ENCODE measurements around the gene EZR.

Gene EZR

DNA sequence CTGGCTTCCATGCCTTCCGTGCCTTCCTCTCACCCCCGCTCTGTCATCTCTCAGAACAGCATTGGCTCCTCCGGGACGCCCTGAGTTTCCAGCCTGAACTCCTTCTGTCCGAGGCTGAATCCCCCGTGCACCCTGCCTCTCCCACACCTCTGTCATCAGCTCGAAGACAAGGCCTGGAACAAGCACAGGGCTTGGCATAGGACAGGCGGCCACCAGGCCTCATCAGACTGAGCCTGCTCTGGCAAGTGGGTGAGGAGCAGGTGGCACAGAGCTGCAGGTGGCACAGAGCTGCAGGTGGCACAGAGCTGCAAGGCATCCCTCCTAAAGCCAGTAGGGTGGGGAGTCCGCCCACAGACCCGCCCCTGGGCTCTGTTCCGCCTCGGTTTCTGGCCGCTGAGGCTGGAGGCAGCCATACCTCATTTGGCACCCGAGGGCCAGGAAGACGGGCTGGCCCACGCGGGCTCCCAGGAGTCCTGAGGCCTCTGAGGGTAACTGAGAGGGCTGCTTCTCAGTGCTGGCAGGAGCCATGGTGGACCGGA, 60.2 kb downstream of the EZR start:
- no peak for DNase-seq
- H3K36me3 ChIP-seq (ENCODE audit: control insufficient read depth in 1 of 2, insufficient read depth in 2 of 2, low read depth in 1 of 2, low read length in 2 of 2) = peaks cover 0 to 8% of the 10 kb centered on the region in 2 experiments
- no peak overlapping the region for H2BK12ac ChIP-seq (ENCODE audit: low read length in 2 of 2)
- no peak overlapping the region for H3K23ac ChIP-seq (ENCODE audit: low read length in 2 of 2)
- H2AFZ ChIP-seq (ENCODE audit: low read depth, low read length) = no peak overlapping the region
- H2AK5ac ChIP-seq (ENCODE audit: low read length, severe bottlenecking) = no peak overlapping the region
- 94% methylated on average over 18 of the region's 18 CpGs for WGBS
- H3K14ac ChIP-seq (ENCODE audit: low read length in 2 of 2) = no peak overlapping the region
- no peak overlapping the region for H4K91ac ChIP-seq (ENCODE audit: low read length)
- H2BK15ac ChIP-seq (ENCODE audit: low read depth, poor library complexity, severe bottlenecking) = no peak overlapping the region
- H3K27me3 ChIP-seq (ENCODE audit: control insufficient read depth in 1 of 2, insufficient read depth in 1 of 2, low read length in 2 of 2) = no peaks in the 10 kb centered on the region
- H4K8ac ChIP-seq (ENCODE audit: low read length) = no peak overlapping the region
- H3K27ac ChIP-seq (ENCODE audit: low read length, poor library complexity, severe bottlenecking) = no peak overlapping the region
- H3K79me1 ChIP-seq (replicated peaks; ENCODE audit: low read length, poor library complexity, severe bottlenecking) = no peaks in the 10 kb centered on the region
- no peak overlapping the region for H2BK120ac ChIP-seq (ENCODE audit: low read depth, low read length)
- no peak overlapping the region for H2BK5ac ChIP-seq (ENCODE audit: low read depth, low read length, poor library complexity, severe bottlenecking)
- no peak overlapping the region for H3K4me2 ChIP-seq (ENCODE audit: low read length, poor library complexity, severe bottlenecking)
- H3K18ac ChIP-seq (ENCODE audit: low read depth in 1 of 2, low read length in 2 of 2) = no peak overlapping the region
- peaks cover 10% of the 10 kb centered on the region for H3K4me1 ChIP-seq (ENCODE audit: control insufficient read depth, insufficient read depth, low read depth, low read length)
- H3K4ac ChIP-seq (ENCODE audit: low read depth in 1 of 2, low read length in 2 of 2) = no peak overlapping the region
- H3K9me3 ChIP-seq (ENCODE audit: control insufficient read depth, low read length) = no peaks in the 10 kb centered on the region
- no peak overlapping the region for H3K9ac ChIP-seq (ENCODE audit: low read length)
- H3K4me3 ChIP-seq (ENCODE audit: insufficient read depth in 1 of 2, low read depth in 1 of 2, low read length in 2 of 2) = no peak overlapping the region

DNA sequence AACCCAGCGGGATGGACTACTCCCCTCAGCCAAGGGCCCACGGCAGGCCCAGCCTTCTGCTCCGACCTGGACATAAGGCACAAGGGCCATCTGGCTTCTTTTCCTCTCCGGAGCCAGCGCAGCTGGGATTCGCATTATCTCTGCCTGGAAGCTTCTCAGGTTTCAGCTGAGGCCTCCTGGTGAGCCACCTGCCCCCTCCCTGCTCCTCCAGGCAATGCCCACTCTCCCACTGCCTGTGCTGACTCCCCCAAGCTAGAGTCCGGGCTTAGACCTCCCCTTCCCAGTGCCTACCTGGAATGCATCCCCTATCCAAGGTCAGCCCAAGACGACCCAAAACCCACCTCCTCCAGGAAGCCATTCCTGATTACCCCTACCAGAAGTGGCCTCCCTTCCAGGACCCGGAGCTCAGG, 60.7 kb downstream of the EZR start:
- no peak overlapping the region for H2AFZ ChIP-seq (ENCODE audit: low read depth, low read length)
- H3K9me3 ChIP-seq (ENCODE audit: control insufficient read depth, low read length) = no peaks in the 10 kb centered on the region
- H2BK5ac ChIP-seq (ENCODE audit: low read depth, low read length, poor library complexity, severe bottlenecking) = no peak overlapping the region
- no peak overlapping the region for H3K18ac ChIP-seq (ENCODE audit: low read depth in 1 of 2, low read length in 2 of 2)
- H2AK5ac ChIP-seq (ENCODE audit: low read length, severe bottlenecking) = no peak overlapping the region
- DNase-seq = peak; percentile 26
- no peaks in the 10 kb centered on the region for H3K79me1 ChIP-seq (replicated peaks; ENCODE audit: low read length, poor library complexity, severe bottlenecking)
- H3K23ac ChIP-seq (ENCODE audit: low read length in 2 of 2) = no peak overlapping the region
- no peak overlapping the region for H3K4me2 ChIP-seq (ENCODE audit: low read length, poor library complexity, severe bottlenecking)
- H3K36me3 ChIP-seq (ENCODE audit: control insufficient read depth in 1 of 2, insufficient read depth in 2 of 2, low read depth in 1 of 2, low read length in 2 of 2) = peaks cover 0 to 4% of the 10 kb centered on the region in 2 experiments
- H3K4me1 ChIP-seq (ENCODE audit: control insufficient read depth, insufficient read depth, low read depth, low read length) = peaks cover 10% of the 10 kb centered on the region
- WGBS = 27% methylated on average over 9 of the region's 9 CpGs
- no peak overlapping the region for H4K8ac ChIP-seq (ENCODE audit: low read length)
- H3K9ac ChIP-seq (ENCODE audit: low read length) = no peak overlapping the region
- H3K4me3 ChIP-seq (ENCODE audit: insufficient read depth in 1 of 2, low read depth in 1 of 2, low read length in 2 of 2) = no peak overlapping the region
- H3K27me3 ChIP-seq (ENCODE audit: control insufficient read depth in 1 of 2, insufficient read depth in 1 of 2, low read length in 2 of 2) = no peaks in the 10 kb centered on the region
- no peak overlapping the region for H4K91ac ChIP-seq (ENCODE audit: low read length)
- H2BK12ac ChIP-seq (ENCODE audit: low read length in 2 of 2) = no peak overlapping the region
- H2BK120ac ChIP-seq (ENCODE audit: low read depth, low read length) = no peak overlapping the region
- H3K27ac ChIP-seq (ENCODE audit: low read length, poor library complexity, severe bottlenecking) = no peak overlapping the region
- no peak overlapping the region for H2BK15ac ChIP-seq (ENCODE audit: low read depth, poor library complexity, severe bottlenecking)
- H3K4ac ChIP-seq (ENCODE audit: low read depth in 1 of 2, low read length in 2 of 2) = no peak overlapping the region
- no peak overlapping the region for H3K14ac ChIP-seq (ENCODE audit: low read length in 2 of 2)

DNA sequence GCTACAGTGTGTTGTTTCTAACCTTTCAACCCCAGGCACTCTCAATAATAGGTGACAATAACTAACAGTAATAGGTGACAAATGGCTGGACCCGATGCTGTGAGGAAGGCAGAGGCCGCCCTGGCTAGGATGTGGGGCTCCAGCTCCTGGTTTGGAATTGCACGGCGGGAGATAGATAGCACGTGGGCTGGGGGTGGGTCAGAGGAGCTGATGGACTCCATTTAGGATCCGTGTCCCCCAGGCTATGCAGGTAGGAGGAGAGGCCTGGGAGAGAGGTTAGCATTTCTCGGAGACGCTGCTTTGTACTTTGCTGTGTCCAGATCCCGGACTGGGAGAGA, 61.4 kb downstream of the EZR start:
- no peak for DNase-seq
- no peaks in the 10 kb centered on the region for H3K9me3 ChIP-seq (ENCODE audit: control insufficient read depth, low read length)
- no peak overlapping the region for H3K4ac ChIP-seq (ENCODE audit: low read depth in 1 of 2, low read length in 2 of 2)
- no peak overlapping the region for H3K18ac ChIP-seq (ENCODE audit: low read depth in 1 of 2, low read length in 2 of 2)
- H2AK5ac ChIP-seq (ENCODE audit: low read length, severe bottlenecking) = peak overlapping the region; percentile 31
- no peaks in the 10 kb centered on the region for H3K79me1 ChIP-seq (replicated peaks; ENCODE audit: low read length, poor library complexity, severe bottlenecking)
- no peak overlapping the region for H2BK5ac ChIP-seq (ENCODE audit: low read depth, low read length, poor library complexity, severe bottlenecking)
- no peak overlapping the region for H3K4me3 ChIP-seq (ENCODE audit: insufficient read depth in 1 of 2, low read depth in 1 of 2, low read length in 2 of 2)
- H3K14ac ChIP-seq (ENCODE audit: low read length in 2 of 2) = no peak overlapping the region
- H3K36me3 ChIP-seq (ENCODE audit: control insufficient read depth in 1 of 2, insufficient read depth in 2 of 2, low read depth in 1 of 2, low read length in 2 of 2) = no peaks in the 10 kb centered on the region
- H3K4me2 ChIP-seq (ENCODE audit: low read length, poor library complexity, severe bottlenecking) = no peak overlapping the region
- H2AFZ ChIP-seq (ENCODE audit: low read depth, low read length) = no peak overlapping the region
- no peak overlapping the region for H2BK12ac ChIP-seq (ENCODE audit: low read length in 2 of 2)
- H3K27me3 ChIP-seq (ENCODE audit: control insufficient read depth in 1 of 2, insufficient read depth in 1 of 2, low read length in 2 of 2) = no peaks in the 10 kb centered on the region
- no peak overlapping the region for H3K23ac ChIP-seq (ENCODE audit: low read length in 2 of 2)
- peaks cover 13% of the 10 kb centered on the region for H3K4me1 ChIP-seq (ENCODE audit: control insufficient read depth, insufficient read depth, low read depth, low read length)
- no peak overlapping the region for H2BK15ac ChIP-seq (ENCODE audit: low read depth, poor library complexity, severe bottlenecking)
- H4K8ac ChIP-seq (ENCODE audit: low read length) = no peak overlapping the region
- WGBS = 72% methylated on average over 9 of the region's 9 CpGs
- no peak overlapping the region for H3K27ac ChIP-seq (ENCODE audit: low read length, poor library complexity, severe bottlenecking)
- no peak overlapping the region for H2BK120ac ChIP-seq (ENCODE audit: low read depth, low read length)
- H4K91ac ChIP-seq (ENCODE audit: low read length) = no peak overlapping the region
- H3K9ac ChIP-seq (ENCODE audit: low read length) = no peak overlapping the region

DNA sequence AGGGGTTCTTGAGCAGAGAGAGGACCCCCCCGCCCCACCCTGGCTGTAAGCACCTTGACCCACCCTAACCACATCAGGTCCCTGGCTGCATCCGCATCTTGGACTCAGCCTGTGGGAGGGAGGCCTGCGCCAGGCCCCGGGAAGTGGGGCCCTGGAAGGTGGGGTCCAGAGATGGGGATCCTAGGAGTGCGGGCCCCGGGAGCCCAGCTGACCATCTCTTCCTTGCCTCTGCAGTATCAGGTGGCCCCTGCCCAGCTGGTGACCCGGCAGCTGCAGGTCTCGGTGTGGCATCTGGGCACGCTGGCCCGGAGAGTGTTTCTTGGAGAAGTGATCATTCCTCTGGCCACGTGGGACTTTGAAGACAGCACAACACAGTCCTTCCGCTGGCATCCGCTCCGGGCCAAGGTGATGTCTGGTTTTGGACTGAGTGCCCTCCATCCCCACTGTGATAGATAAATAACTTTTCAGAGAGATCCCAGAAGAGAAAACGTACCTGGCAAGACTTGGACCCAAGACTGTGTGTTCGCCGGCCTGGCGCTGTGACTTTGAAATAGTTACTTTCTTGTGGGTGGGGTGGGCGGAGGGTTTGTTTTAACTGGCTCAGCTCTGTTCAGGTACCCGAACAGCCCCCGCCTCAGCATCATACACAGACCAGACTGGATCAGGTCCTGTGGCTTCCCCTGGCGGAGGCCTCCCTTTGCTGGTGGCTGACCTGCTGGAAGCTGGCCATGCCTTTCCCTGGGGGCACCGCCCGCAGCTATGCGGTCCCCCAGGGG, 62.0 kb downstream of the EZR start:
- Histone ChIP-seq H2BK15ac (ENCODE audit: low read depth, poor library complexity, severe bottlenecking) (peak overlapping the region; percentile 13), H2AK5ac (ENCODE audit: low read length, severe bottlenecking) (no peak overlapping the region), H2BK12ac (ENCODE audit: low read length in 2 of 2) (no peak overlapping the region), H3K9ac (ENCODE audit: low read length) (no peak overlapping the region), H4K91ac (ENCODE audit: low read length) (no peak overlapping the region), H2BK5ac (ENCODE audit: low read depth, low read length, poor library complexity, severe bottlenecking) (no peak overlapping the region), H3K23ac (ENCODE audit: low read length in 2 of 2) (no peak overlapping the region), H2AFZ (ENCODE audit: low read depth, low read length) (no peak overlapping the region), H3K36me3 (ENCODE audit: control insufficient read depth in 1 of 2, insufficient read depth in 2 of 2, low read depth in 1 of 2, low read length in 2 of 2) (no peaks in the 10 kb centered on the region), H3K79me1 (replicated peaks; ENCODE audit: low read length, poor library complexity, severe bottlenecking) (no peaks in the 10 kb centered on the region), H3K4me1 (ENCODE audit: control insufficient read depth, insufficient read depth, low read depth, low read length) (peaks cover 17% of the 10 kb centered on the region), H3K4me2 (ENCODE audit: low read length, poor library complexity, severe bottlenecking) (no peak overlapping the region), H3K14ac (ENCODE audit: low read length in 2 of 2) (no peak overlapping the region), H3K27me3 (ENCODE audit: control insufficient read depth in 1 of 2, insufficient read depth in 1 of 2, low read length in 2 of 2) (no peaks in the 10 kb centered on the region), H3K4ac (ENCODE audit: low read depth in 1 of 2, low read length in 2 of 2) (no peak overlapping the region), H3K27ac (ENCODE audit: low read length, poor library complexity, severe bottlenecking) (no peak overlapping the region), H3K18ac (ENCODE audit: low read depth in 1 of 2, low read length in 2 of 2) (no peak overlapping the region), H4K8ac (ENCODE audit: low read length) (no peak overlapping the region), H3K4me3 (ENCODE audit: insufficient read depth in 1 of 2, low read depth in 1 of 2, low read length in 2 of 2) (no peak overlapping the region), H2BK120ac (ENCODE audit: low read depth, low read length) (no peak overlapping the region), H3K9me3 (ENCODE audit: control insufficient read depth, low read length) (no peaks in the 10 kb centered on the region)
- no peak for DNase-seq
- WGBS = 89% methylated on average over 20 of the region's 25 CpGs

Data from mesenchymal stem cell (in vitro differentiated cells and primary cell).